Pancreas (tissue), 10 donors: ENCODE data around the gene MYLK4. TPM values are rescaled to one million over a fixed set of nuclear protein-coding genes. Genes with fewer than 3 reads are reported as not detected.

ENCODE experiments used
- ATAC-seq, 4 donors: fragments of 200-7000 bp; cut with Tn5 transposase; one replicate each; pipeline versions ENCODE4 v1.8.0 to v1.9.1; 2020; ENCODE audit warnings: mild to moderate bottlenecking in 4 of 4, moderate library complexity in 4 of 4
- DNase-seq, 6 donors: peaks; one replicate each; pipeline ENCODE4 v3.0.0-alpha.2; 2020
- FAIRE-seq: peaks from 2 replicates; lab custom pipeline; 2012; peaks lifted over from hg19 to GRCh38; lab: Jason Lieb, UNC
- H3K27ac ChIP-seq, 4 donors: fragments of 200-600 bp; sonication (generic); 1 replicate in 3 of 4; 2 replicates in 1 of 4; pipeline versions ENCODE4 v1.5.0 to v1.8.0; 2020
- H3K27me3 ChIP-seq, 4 donors: fragments of 200-600 bp; one replicate each; pipeline ENCODE4 v1.8.0; 2021
- H3K36me3 ChIP-seq, 3 donors: fragments of 200-600 bp; sonication (generic) in 1 of 3; one replicate each; pipeline versions ENCODE4 v1.5.0 to v1.8.0; 2020 to 2021
- H3K4me1 ChIP-seq, 3 donors: fragments of 200-600 bp; one replicate each; pipeline ENCODE4 v1.8.0; 2021
- H3K4me3 ChIP-seq, 4 donors: fragments of 200-600 bp; sonication (generic) in 2 of 4; one replicate each; pipeline versions ENCODE4 v1.5.0 to v1.8.0; 2020 to 2021
- H3K9me3 ChIP-seq, 4 donors: fragments of 200-600 bp; one replicate each; pipeline ENCODE4 v1.8.0; 2021
- WGBS, 2 donors: extraction: QIAGEN DNeasy Blood & Tissue Kit; methylation state at CpG; one replicate each; pipeline ENCODE4 v1.1.7; 2013; 5-methylcytosine and 5-hydroxymethylcytosine counted together
- intact Hi-C, 3 donors: fragments of 100-400 bp; cut with DNase I; formaldehyde crosslinking; loops; one replicate each; pipeline versions ENCODE4 v1.11.1 to v1.14.2; 2022
- polyA plus RNA-seq, 2 donors: library from polyadenylated mRNA; stranded (reverse); fragments of 200-250 nt; gene quantifications; one replicate each; pipeline ENCODE4 v1.2.3, GENCODE V29; 2013
- total RNA-seq, 6 donors: library from RNA; stranded (reverse); fragmentation: NEBNext Ultra II Directional in 4 of 6; extraction: Animal tissue kit (Norgen Biotek cat#: 25700) in 4 of 6; gene quantifications; one replicate each; pipeline versions ENCODE4 v1.2.1 to v1.2.4, GENCODE V29; 2021 to 2023
- TF ChIP-seq, protein P1 (sequence below), 4 donors: fragments of 200-600 bp; sonication (generic) in 3 of 4; IDR thresholded peaks; one replicate each; pipeline versions ENCODE4 v1.5.0 to v1.8.0; 2021; ENCODE audit warnings: antibody characterized with exemption in 4 of 4
- donor health status: healthy with polysubstance abuse.
- donor health status: DM: no; HTN: no; CAD: no; lungs with moderate emphysema.
- donor health status: DM: no; HTN: no; CAD: no.
- donor health status: control.
- donor health status: control.
- donor health status: Bipolar disorder and iron deficiency.
- donor health status: DM: yes; HTN: yes; CAD: no.
- donor health status: DM: no; HTN: no; CAD: no.
- donor health status: DM: no; HTN: no; CAD: no.
- donor health status: DM: yes; HTN: yes; CAD: no.

The MYLK4 gene
- total and polyA plus RNA-seq, 8 donors: 0.27 to 1.0 (median 0.41) TPM

- DNase-seq: no peak
- Histone ChIP-seq H3K36me3 (no peaks in the 10 kb centered on the region), H3K27ac (no peak overlapping the region), H3K9me3 (no peaks in the 10 kb centered on the region), H3K4me1 (peaks cover 0 to 5% (median 4%) of the 10 kb centered on the region in 3 donors), H3K4me3 (no peak overlapping the region), H3K27me3 (no peaks in the 10 kb centered on the region)
- TF ChIP-seq, protein P1, sequence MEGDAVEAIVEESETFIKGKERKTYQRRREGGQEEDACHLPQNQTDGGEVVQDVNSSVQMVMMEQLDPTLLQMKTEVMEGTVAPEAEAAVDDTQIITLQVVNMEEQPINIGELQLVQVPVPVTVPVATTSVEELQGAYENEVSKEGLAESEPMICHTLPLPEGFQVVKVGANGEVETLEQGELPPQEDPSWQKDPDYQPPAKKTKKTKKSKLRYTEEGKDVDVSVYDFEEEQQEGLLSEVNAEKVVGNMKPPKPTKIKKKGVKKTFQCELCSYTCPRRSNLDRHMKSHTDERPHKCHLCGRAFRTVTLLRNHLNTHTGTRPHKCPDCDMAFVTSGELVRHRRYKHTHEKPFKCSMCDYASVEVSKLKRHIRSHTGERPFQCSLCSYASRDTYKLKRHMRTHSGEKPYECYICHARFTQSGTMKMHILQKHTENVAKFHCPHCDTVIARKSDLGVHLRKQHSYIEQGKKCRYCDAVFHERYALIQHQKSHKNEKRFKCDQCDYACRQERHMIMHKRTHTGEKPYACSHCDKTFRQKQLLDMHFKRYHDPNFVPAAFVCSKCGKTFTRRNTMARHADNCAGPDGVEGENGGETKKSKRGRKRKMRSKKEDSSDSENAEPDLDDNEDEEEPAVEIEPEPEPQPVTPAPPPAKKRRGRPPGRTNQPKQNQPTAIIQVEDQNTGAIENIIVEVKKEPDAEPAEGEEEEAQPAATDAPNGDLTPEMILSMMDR (IDR thresholded peaks at IDR 0.05): no peak
- ATAC-seq: no peak
- intact Hi-C loops: no loop called here
- FAIRE-seq: no peak
- 75 to 82% methylated on average over 7 of the region's 7 CpGs for WGBS, 2 donors
These were observed 2.4 kb upstream of the MYLK4 start for GRCh38 chr6:2753110-2753489.

GRCh38 chr6:2752477-2753109 is 1.9 kb upstream of the MYLK4 start:
- Histone ChIP-seq H3K4me3 (no peak overlapping the region), H3K27me3 (no peaks in the 10 kb centered on the region), H3K4me1 (peaks cover 0 to 5% (median 4%) of the 10 kb centered on the region in 3 donors), H3K36me3 (no peaks in the 10 kb centered on the region), H3K9me3 (no peaks in the 10 kb centered on the region), H3K27ac (no peak overlapping the region)
- TF ChIP-seq, protein P1 (IDR thresholded peaks at IDR 0.05): no peak
- ATAC-seq (no peak), DNase-seq (no peak), FAIRE-seq (no peak)
- WGBS, 2 donors: 72 to 84% methylated on average over 5 of the region's 5 CpGs
- intact Hi-C loops: no loop called here

DNA sequence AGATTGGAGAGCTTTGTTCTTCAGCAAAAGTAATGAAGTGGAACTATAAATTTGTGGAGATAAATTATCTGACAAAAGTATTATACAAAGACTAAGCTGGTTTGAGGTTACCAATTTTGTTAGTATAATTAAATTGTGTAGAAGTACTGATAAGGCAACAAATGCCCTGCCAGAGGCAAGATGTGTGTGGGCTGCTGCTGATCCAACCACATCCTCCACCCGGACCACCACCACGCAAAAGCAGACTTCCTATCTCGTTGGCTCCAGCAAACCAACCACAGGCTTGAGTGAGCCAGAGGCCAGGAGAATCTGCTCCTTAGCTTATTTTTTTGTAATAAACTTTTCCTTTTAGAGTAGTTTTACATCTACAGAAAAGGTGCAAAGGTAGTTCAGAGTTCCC is 1.1 kb upstream of the MYLK4 start:
- WGBS, 2 donors: 93% methylated on average over 3 of the region's 3 CpGs
- Histone ChIP-seq H3K4me3 (no peak overlapping the region), H3K36me3 (no peaks in the 10 kb centered on the region), H3K9me3 (no peaks in the 10 kb centered on the region), H3K4me1 (peaks cover 0 to 5% (median 4%) of the 10 kb centered on the region in 3 donors), H3K27me3 (no peaks in the 10 kb centered on the region), H3K27ac (no peak overlapping the region)
- TF ChIP-seq, protein P1 (IDR thresholded peaks at IDR 0.05): no peak
- intact Hi-C loops: no loop called here
- DNase-seq: no peak
- no peak for FAIRE-seq
- no peak for ATAC-seq

DNA sequence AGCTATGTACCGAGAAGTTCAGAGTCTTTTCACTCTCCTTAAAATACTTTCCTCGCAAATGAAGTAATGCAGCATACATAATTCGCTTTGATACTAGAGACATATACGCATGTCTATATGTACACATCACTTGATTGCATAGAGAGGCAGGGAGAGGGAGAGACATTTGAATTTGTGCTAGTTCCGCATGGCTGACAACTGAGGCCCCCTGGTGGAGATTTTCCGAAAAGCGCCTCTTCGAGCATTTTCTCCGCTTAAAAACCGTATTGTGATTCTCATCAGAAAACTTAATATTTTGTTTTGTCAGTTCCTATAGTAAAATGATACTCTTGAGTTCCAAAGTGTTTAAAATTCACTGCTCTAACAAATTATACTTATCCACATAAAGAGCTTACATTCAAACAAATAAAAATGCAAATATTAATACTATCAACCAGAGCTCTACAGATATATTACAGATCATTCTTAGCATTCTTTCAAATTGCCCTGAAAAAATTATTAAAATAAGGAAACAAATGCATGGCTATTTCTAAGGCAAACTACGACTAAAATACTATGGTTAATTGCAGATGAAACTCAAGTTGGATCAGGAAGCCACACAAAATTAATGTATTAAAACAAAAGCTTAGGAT is 637 bp downstream of the MYLK4 start:
- TF ChIP-seq, protein P1 (IDR thresholded peaks at IDR 0.05): peak; percentile 52 to 86 (median 73)
- Histone ChIP-seq H3K4me3 (no peak overlapping the region), H3K9me3 (no peaks in the 10 kb centered on the region), H3K27ac (no peak overlapping the region), H3K36me3 (no peaks in the 10 kb centered on the region), H3K27me3 (no peaks in the 10 kb centered on the region), H3K4me1 (peaks cover 0 to 5% (median 4%) of the 10 kb centered on the region in 3 donors)
- WGBS, 2 donors: 6 to 11% methylated on average over 11 of the region's 11 CpGs
- intact Hi-C loops: no loop called here
- FAIRE-seq (peak; percentile 76), ATAC-seq (peak; percentile 61 to 90 (median 82)), DNase-seq (peak in 5 of 6 donors; percentile 26 to 80 (median 53))

GRCh38 chr6:2748183-2748582 is 2.5 kb downstream of the MYLK4 start:
- no peak for ATAC-seq
- 77% methylated on average over 8 of the region's 8 CpGs for WGBS, 2 donors

More at GRCh38 chr6:2748183-2748582, 2.5 kb downstream of the MYLK4 start:
- no peak for FAIRE-seq
- TF ChIP-seq, protein P1 (IDR thresholded peaks at IDR 0.05): no peak
- no peaks in the 10 kb centered on the region for H3K36me3 ChIP-seq
- no peaks in the 10 kb centered on the region for H3K9me3 ChIP-seq
- no peak for DNase-seq
- no peaks in the 10 kb centered on the region for H3K27me3 ChIP-seq
- intact Hi-C loops: no loop called here
- peaks cover 7 to 20% (median 18%) of the 10 kb centered on the region in 3 donors for H3K4me1 ChIP-seq
- no peak overlapping the region for H3K4me3 ChIP-seq
- no peak overlapping the region for H3K27ac ChIP-seq
